Gastrocnemius medialis (tissue), 4 donors: ENCODE results near the gene CA9. TPM values are rescaled to one million over a fixed set of nuclear protein-coding genes. Genes with fewer than 3 reads are reported as not detected.

Experiments
- ATAC-seq, 2 donors: fragments of 150-250 bp; one replicate each; pipeline ENCODE4 v1.9.1; 2016
- DNase-seq, 2 donors: peaks; one replicate each; pipeline ENCODE4 v3.0.0-alpha.2; 2019
- H3K27ac ChIP-seq, 4 donors: fragments of 200-600 bp; sonication (generic); 1 replicate in 1 of 4; 2 replicates in 3 of 4; pipeline ENCODE4 v1.5.1; 2016 to 2018; ENCODE audit warnings: mild to moderate bottlenecking in 2 of 4, moderate library complexity in 1 of 4
- H3K27me3 ChIP-seq, 3 donors: fragments of 200-600 bp; sonication (generic) in 2 of 3; 1 replicate in 1 of 3; 2 replicates in 2 of 3; pipeline versions ENCODE4 v1.5.1 to v1.6.0; 2016 to 2019; ENCODE audit warnings: mild to moderate bottlenecking in 1 of 3, moderate library complexity in 1 of 3
- H3K36me3 ChIP-seq, 2 donors: fragments of 200-600 bp; sonication (generic) in 1 of 2; one replicate each; pipeline ENCODE4 v1.5.1; 2017 to 2018
- H3K4me1 ChIP-seq, 2 donors: fragments of 200-600 bp; sonication (generic) in 1 of 2; one replicate each; pipeline ENCODE4 v1.5.1; 2016 to 2017; ENCODE audit warnings: mild to moderate bottlenecking in 2 of 2
- H3K4me3 ChIP-seq, 4 donors: fragments of 200-600 bp; sonication (generic) in 3 of 4; 1 replicate in 1 of 4; 2 replicates in 3 of 4; pipeline ENCODE4 v1.5.1; 2016 to 2019; ENCODE audit warnings: mild to moderate bottlenecking in 2 of 4
- H3K9me3 ChIP-seq, 3 donors: fragments of 200-600 bp; sonication (generic) in 2 of 3; 1 replicate in 1 of 3; 2 replicates in 2 of 3; pipeline ENCODE4 v1.5.1; 2016 to 2019
- CTCF ChIP-seq, 5 experiments: fragments of 450-650 bp in 3 of 5; fragments of 200-600 bp in 2 of 5; sonication (generic) in 2 of 5; IDR thresholded peaks in 4 of 5; conservative IDR thresholded peaks in 1 of 5; 1 replicate in 4 of 5; 2 replicates in 1 of 5; pipeline ENCODE4 v1.5.1; 2016 to 2019; ENCODE audit warnings: antibody characterized with exemption in 5 of 5, mild to moderate bottlenecking in 3 of 5, moderate library complexity in 3 of 5
- POLR2A ChIP-seq, 2 donors: fragments of 450-650 bp; IDR thresholded peaks; one replicate each; pipeline ENCODE4 v1.6.1; 2017; ENCODE audit warnings: antibody characterized with exemption in 2 of 2, mild to moderate bottlenecking in 2 of 2, moderate library complexity in 2 of 2
- in situ Hi-C, 4 donors: fragments of 200-750 bp; cut with MboI; loops; one replicate each; pipeline versions ENCODE4 v1.15.0 to v1.8.0; 2017; ENCODE audit warnings: low sequenced_read_pairs in 4 of 4
- intact Hi-C: fragments of 100-400 bp; cut with DNase I; formaldehyde crosslinking; loops from one replicate; pipeline ENCODE4 v1.15.1; 2023; ENCODE audit warnings: low total_unique reads
- total RNA-seq, 4 donors: library from RNA; depleted of rRNA; stranded (reverse); fragments of >200 nt; gene quantifications; one replicate each; pipeline versions ENCODE4 v1.1.0 to v1.2.3, GENCODE V29; 2016

The CA9 gene
- total RNA-seq, 4 donors from 2014 or later = not detected

DNA sequence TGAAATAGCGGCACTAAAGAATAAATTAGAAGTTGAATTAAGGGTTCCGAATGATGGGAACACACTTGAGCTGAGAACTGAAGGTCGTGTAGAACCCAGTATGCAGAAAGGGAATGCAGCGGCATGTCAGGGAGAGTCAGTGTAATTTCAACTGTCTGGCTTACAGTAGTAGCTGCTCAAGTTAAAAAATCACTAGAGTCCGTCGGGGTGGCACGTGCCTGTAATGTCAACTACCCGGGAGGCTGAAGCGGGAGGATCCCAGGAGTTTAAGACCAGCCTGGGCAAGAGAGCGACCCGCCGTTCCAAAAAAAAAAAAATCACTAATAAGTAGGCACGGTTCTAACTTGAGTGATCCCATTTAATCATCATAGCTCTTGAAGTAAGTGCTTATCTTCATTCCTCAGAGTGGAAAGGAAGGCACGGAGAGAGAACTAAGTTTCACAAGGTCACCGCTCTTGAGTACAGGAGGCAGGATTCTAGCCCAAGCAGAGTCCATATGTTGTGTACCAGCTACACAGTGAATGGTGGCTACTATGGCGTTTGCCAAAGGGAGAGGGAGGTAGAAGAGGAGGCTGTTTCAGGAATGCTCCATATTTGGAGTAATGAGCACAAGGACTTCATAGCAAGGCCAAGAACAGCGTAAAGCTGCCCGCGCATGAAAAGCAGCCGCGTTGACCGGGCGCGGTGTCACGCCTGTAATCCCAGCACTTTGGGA, 16.7 kb upstream of the CA9 start:
- Histone ChIP-seq H3K4me1 (peaks cover 28 to 29% of the 10 kb centered on the region in 2 donors), H3K36me3 (peaks cover 0 to 12% of the 10 kb centered on the region in 2 donors), H3K27ac (peak overlapping the region; percentile 92 to 97 (median 96)), H3K27me3 (no peaks in the 10 kb centered on the region), H3K4me3 (peak overlapping the region; percentile 59 to 84 (median 80)), H3K9me3 (no peaks in the 10 kb centered on the region)
- no peak for TF ChIP-seq CTCF (IDR thresholded peaks at IDR 0.05 in 4 of 5, conservative IDR thresholded peaks at IDR 0.05 in 1 of 5)
- TF ChIP-seq POLR2A (IDR thresholded peaks at IDR 0.05) = no peak
- in situ Hi-C loops = loop anchor here in 1 of 4 donors (25.0 kb wide), 1 partner anchor 95 kb away; a partner anchor contains a TSS
- peak; percentile 6 to 10 for ATAC-seq
- intact Hi-C loops = loop anchor here (1.0 to 10.0 kb wide), 4 partner anchors 11 to 662 kb away; partner anchors contain the start of genes SPAG8 and TESK1
- DNase-seq = no peak

GRCh38 chr9:35657546-35658136, 16.1 kb upstream of the CA9 start, which contains the start of gene RMRP:
RMRP (minus strand) TSS chr9:35658019.
- Histone ChIP-seq H3K4me1 (peaks cover 28 to 29% of the 10 kb centered on the region in 2 donors), H3K27me3 (no peaks in the 10 kb centered on the region), H3K4me3 (peak within 1 kb of the TSS; percentile 79 to 85 (median 82)), H3K36me3 (peaks cover 0 to 12% of the 10 kb centered on the region in 2 donors), H3K9me3 (no peaks in the 10 kb centered on the region), H3K27ac (peak within 1 kb of the TSS; percentile 92 to 97 (median 96))
- in situ Hi-C loops (loop anchor here in 1 of 4 donors (25.0 kb wide), 1 partner anchor 95 kb away; a partner anchor contains a TSS), intact Hi-C loops (loop anchor here (1.0 to 10.0 kb wide), 7 partner anchors 11 to 663 kb away; partner anchors contain the start of genes CREB3, SPAG8, TESK1 and TLN1)
- TF ChIP-seq POLR2A (IDR thresholded peaks at IDR 0.05) = peak; percentile 56 to 61
- TF ChIP-seq CTCF (IDR thresholded peaks at IDR 0.05 in 4 of 5, conservative IDR thresholded peaks at IDR 0.05 in 1 of 5) = peak; percentile 44 to 56 (median 52)
- ATAC-seq = peak; percentile 91 to 96
- peak; percentile 97 to 98 for DNase-seq

DNA sequence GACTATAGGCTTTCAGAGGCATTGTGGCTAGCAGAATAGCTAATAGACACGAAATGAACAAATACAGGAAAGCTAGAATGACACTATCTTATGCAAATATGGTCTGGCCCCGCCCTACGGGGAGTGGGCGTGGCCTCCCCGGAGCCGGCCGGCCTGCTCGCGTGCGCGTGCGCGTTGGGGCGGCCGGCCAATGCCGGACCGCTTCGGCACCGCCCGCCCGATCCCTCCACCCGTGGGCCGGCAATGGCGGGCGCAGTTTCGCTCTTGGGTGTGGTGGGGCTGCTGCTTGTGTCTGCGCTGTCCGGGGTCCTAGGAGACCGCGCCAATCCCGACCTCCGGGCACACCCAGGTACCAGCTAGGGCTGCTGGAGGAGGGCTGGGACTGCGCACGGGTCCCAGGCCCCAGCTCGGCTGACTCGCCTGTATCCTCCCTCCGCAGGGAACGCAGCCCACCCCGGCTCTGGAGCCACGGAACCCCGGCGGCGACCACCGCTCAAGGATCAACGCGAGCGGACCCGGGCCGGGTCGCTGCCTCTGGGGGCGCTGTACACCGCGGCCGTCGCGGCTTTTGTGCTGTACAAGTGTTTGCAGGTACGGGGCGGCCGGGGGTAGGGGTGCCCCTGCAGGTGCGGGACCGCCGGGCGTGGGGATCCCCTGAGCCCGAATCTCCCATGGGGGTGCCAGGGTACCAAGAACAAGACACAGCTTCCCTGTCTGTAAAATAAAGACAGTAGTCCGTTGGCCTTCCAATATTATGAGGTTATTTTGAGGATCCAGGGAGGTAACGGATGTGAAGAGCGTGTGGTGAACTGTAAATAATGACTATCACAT, 15.4 kb upstream of the CA9 start, which contains the start of gene CCDC107:
Gene CCDC107, plus strand, starts transcription at position 156 of the 831 bp plus-strand sequence. Its CDS starts 88 bp downstream, at position 244.
- intact Hi-C loops = loop anchor here (1.0 to 10.0 kb wide), 5 partner anchors 32 to 664 kb away; partner anchors contain the start of genes CREB3, SPAG8 and TLN1

More for the DNA sequence above, 15.4 kb upstream of the CA9 start, which contains the start of gene CCDC107:
- no peaks in the 10 kb centered on the region for H3K27me3 ChIP-seq
- TF ChIP-seq POLR2A (IDR thresholded peaks at IDR 0.05) (peak; percentile 81 to 92), CTCF (IDR thresholded peaks at IDR 0.05 in 4 of 5, conservative IDR thresholded peaks at IDR 0.05 in 1 of 5) (peak; percentile 62 to 83 (median 77))
- H3K27ac ChIP-seq = peak within 1 kb of the TSS; percentile 92 to 97 (median 96)
- H3K9me3 ChIP-seq = no peaks in the 10 kb centered on the region
- ATAC-seq = peak; percentile 73 to 81
- DNase-seq = peak; percentile 67 to 74
- peak within 1 kb of the TSS; percentile 79 to 85 (median 82) for H3K4me3 ChIP-seq
- H3K36me3 ChIP-seq = peaks cover 0 to 12% of the 10 kb centered on the region in 2 donors
- in situ Hi-C loops = loop anchor here in 1 of 4 donors (25.0 kb wide), 1 partner anchor 96 kb away; a partner anchor contains a TSS
- H3K4me1 ChIP-seq = peaks cover 28 to 29% of the 10 kb centered on the region in 2 donors
